A549 (cell line): Measurements from ENCODE around the gene FLACC1.

Experiments
- CBX8 ChIP-seq: fragments of 200-600 bp; sonication (generic); IDR thresholded peaks from 2 replicates; pipeline ENCODE4 v1.6.1; 2016
- CHD2 ChIP-seq: fragments of 150-350 bp; IDR thresholded peaks from 2 replicates; pipeline ENCODE4 v1.6.1; 2014; ENCODE audit warnings: low read length; ENCODE audit not compliant: partially characterized antibody
- CHD4 ChIP-seq: fragments of 200-600 bp; sonication (generic); IDR thresholded peaks from 2 replicates; pipeline ENCODE4 v1.6.1; 2016; ENCODE audit warnings: antibody characterized with exemption, mild to moderate bottlenecking, borderline replicate concordance
- CTCF ChIP-seq: fragments of >200 bp; sonication (Bioruptor Twin); formaldehyde crosslinking; IDR thresholded peaks from 3 replicates; pipeline ENCODE4 v1.5.1; 2016
- EP300 ChIP-seq, 2 experiments: fragments of >200 bp; sonication (Bioruptor Twin); formaldehyde crosslinking; IDR thresholded peaks; 2 replicates in 1 of 2; 3 replicates in 1 of 2; pipeline ENCODE4 v1.6.1; 2016 to 2017
- FOSL2 ChIP-seq, 2 experiments: fragments of 450-650 bp in 1 of 2; fragments of >200 bp in 1 of 2; sonication (Bioruptor Twin) in 1 of 2; formaldehyde crosslinking; IDR thresholded peaks; 2 replicates each; pipeline versions ENCODE4 v1.5.0 to v1.6.1; 2016 to 2020; ENCODE audit warnings: mild to moderate bottlenecking in 1 of 2, moderate library complexity in 1 of 2
- MAX ChIP-seq: IDR thresholded peaks from 2 replicates; pipeline ENCODE4 v1.6.1; 2012
- MYC ChIP-seq: IDR thresholded peaks from 2 replicates; pipeline ENCODE4 v1.6.1; 2012; ENCODE audit warnings: mild to moderate bottlenecking, inconsistent platforms, low read length, improper control_type of control experiment, borderline replicate concordance
- NR3C1 ChIP-seq: fragments of >200 bp; sonication (Bioruptor Twin); formaldehyde crosslinking; IDR thresholded peaks from 3 replicates; pipeline ENCODE4 v1.6.1; 2017
- POLR2A ChIP-seq: IDR thresholded peaks from 2 replicates; pipeline ENCODE4 v1.6.1; 2012; ENCODE audit warnings: mild to moderate bottlenecking, low read length
- RARB ChIP-seq: fragments of 250-450 bp; sonication (Bioruptor Pico); IDR thresholded peaks from 2 replicates; pipeline ENCODE4 v1.8.0; 2021; ENCODE audit warnings: mild to moderate bottlenecking, moderate library complexity
- RCOR1 ChIP-seq: fragments of 150-350 bp; IDR thresholded peaks from 2 replicates; pipeline ENCODE4 v1.6.1; 2014; ENCODE audit warnings: antibody characterized with exemption, low read length, low read depth
- ZFP36 ChIP-seq: fragments of 450-650 bp; IDR thresholded peaks from 2 replicates; pipeline ENCODE4 v1.6.1; 2014; ENCODE audit warnings: borderline replicate concordance; ENCODE audit not compliant: partially characterized antibody

GRCh38 chr2:201246280-201246679 is 110.9 kb downstream of the FLACC1 start:
- no peak for TF ChIP-seq CTCF
- TF ChIP-seq CHD4: no peak
- TF ChIP-seq CBX8: no peak
- no peak for TF ChIP-seq CHD2
- TF ChIP-seq MAX: no peak
- TF ChIP-seq EP300 (IDR thresholded peaks at IDR 0.05): no peak
- no peak for TF ChIP-seq FOSL2 (IDR thresholded peaks at IDR 0.05)
- TF ChIP-seq FOSL2 (CRISPR knock-in tag; IDR thresholded peaks at IDR 0.05): no peak
- TF ChIP-seq NR3C1: no peak
- TF ChIP-seq MYC: no peak
- no peak for TF ChIP-seq RCOR1
- no peak for TF ChIP-seq ZFP36
- no peak for TF ChIP-seq POLR2A
- no peak for TF ChIP-seq RARB (CRISPR knock-in tag)
